Right lobe of liver (tissue), 6 donors: ENCODE data around the gene ADAMTS20. TPM values are rescaled to one million over a fixed set of nuclear protein-coding genes. Genes with fewer than 3 reads are reported as not detected.

Experiments
- ATAC-seq, 4 donors: fragments of 200-7000 bp; cut with Tn5 transposase; one replicate each; pipeline ENCODE4 v1.9.1; 2020; ENCODE audit warnings: mild to moderate bottlenecking in 4 of 4, moderate library complexity in 4 of 4
- DNase-seq, 3 donors: peaks; one replicate each; pipeline ENCODE4 v3.0.0-alpha.2; 2020
- H3K27ac ChIP-seq, 3 donors: fragments of 200-600 bp; one replicate each; pipeline ENCODE4 v1.8.0; 2022
- H3K27me3 ChIP-seq, 2 donors: fragments of 200-600 bp; one replicate each; pipeline ENCODE4 v1.8.0; 2022
- H3K36me3 ChIP-seq, 4 donors: fragments of 200-600 bp; sonication (generic) in 1 of 4; one replicate each; pipeline versions ENCODE4 v1.5.1 to v1.8.0; 2017 to 2022; ENCODE audit warnings: control low read depth in 1 of 4
- H3K4me1 ChIP-seq, 4 donors: fragments of 200-600 bp; sonication (generic) in 1 of 4; one replicate each; pipeline versions ENCODE4 v1.5.1 to v1.8.0; 2017 to 2022; ENCODE audit warnings: control low read depth in 1 of 4
- H3K4me3 ChIP-seq, 3 donors: fragments of 200-600 bp; one replicate each; pipeline ENCODE4 v1.8.0; 2022
- H3K9me3 ChIP-seq, 4 donors: fragments of 200-600 bp; sonication (generic) in 1 of 4; one replicate each; pipeline versions ENCODE4 v1.5.1 to v1.8.0; 2017 to 2022; ENCODE audit warnings: control low read depth in 1 of 4
- POLR2A ChIP-seq: fragments of 450-650 bp; IDR thresholded peaks from one replicate; pipeline ENCODE4 v1.6.1; 2017; ENCODE audit warnings: antibody characterized with exemption, mild to moderate bottlenecking
- WGBS: methylation state at CpG from one replicate; pipeline ENCODE4 v1.1.6; 2018; ENCODE audit warnings: low coverage, low lambda C conversion rate; ENCODE audit not compliant: insufficient coverage; ENCODE audit errors: missing lambda C conversion rate; 5-methylcytosine and 5-hydroxymethylcytosine counted together
- intact Hi-C, 2 donors: fragments of 100-400 bp; cut with DNase I; formaldehyde crosslinking; loops; one replicate each; pipeline versions ENCODE4 v1.11.2 to v1.14.1; 2022
- total RNA-seq, 6 experiments: library from RNA; depleted of rRNA in 2 of 6; stranded (reverse); fragments of >200 nt in 2 of 6; fragmentation: NEBNext Ultra II Directional in 3 of 6; extraction: Animal tissue kit (Norgen Biotek cat#: 25700) in 3 of 6; gene quantifications; one replicate each; pipeline versions ENCODE4 v1.1.0 to v1.2.4, GENCODE V29; 2016 to 2023
- TF ChIP-seq, protein P1 (sequence below), 4 donors: fragments of 200-600 bp in 3 of 4; fragments of 450-650 bp in 1 of 4; IDR thresholded peaks; one replicate each; pipeline versions ENCODE4 v1.5.1 to v1.8.0; 2016 to 2022; ENCODE audit warnings: antibody characterized with exemption in 4 of 4, mild to moderate bottlenecking in 2 of 4
- donor health status: DM: no; HTN: yes; CAD: no.
- donor health status: DM: no; HTN: no; CAD: no.
- donor health status: DM: no; HTN: no; CAD: no.
- donor health status: DM: no; HTN: yes; CAD: no.
- donor health status: DM: no; HTN: yes; CAD: no.

The ADAMTS20 gene
- total RNA-seq, 6 experiments from 2014 or later: not detected

DNA sequence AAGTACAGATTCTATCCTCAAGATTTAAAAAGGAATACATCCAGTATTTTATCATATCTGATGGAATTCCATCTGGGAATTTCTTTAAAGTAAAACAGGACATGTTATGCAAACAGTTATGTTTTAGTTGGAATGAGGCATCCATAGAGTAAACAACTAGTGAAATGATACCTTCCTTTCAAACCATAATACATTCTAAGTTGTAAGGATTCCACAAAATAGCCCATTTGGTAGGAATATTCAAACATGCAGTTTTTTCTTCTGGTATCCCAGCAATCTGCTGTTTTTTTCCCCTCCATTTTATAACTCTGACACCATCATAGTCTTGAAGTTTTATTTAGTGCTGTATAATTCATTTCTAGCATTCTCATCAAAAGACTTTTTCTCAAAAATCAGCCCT lies 149.6 kb downstream of the ADAMTS20 start:
- Histone ChIP-seq H3K36me3 (no peaks in the 10 kb centered on the region), H3K4me3 (no peak overlapping the region), H3K4me1 (no peaks in the 10 kb centered on the region), H3K27ac (no peak overlapping the region), H3K9me3 (no peaks in the 10 kb centered on the region), H3K27me3 (no peaks in the 10 kb centered on the region)
- DNase-seq (no peak), ATAC-seq (no peak)
- intact Hi-C loops: no loop called here
- TF ChIP-seq, protein P1, sequence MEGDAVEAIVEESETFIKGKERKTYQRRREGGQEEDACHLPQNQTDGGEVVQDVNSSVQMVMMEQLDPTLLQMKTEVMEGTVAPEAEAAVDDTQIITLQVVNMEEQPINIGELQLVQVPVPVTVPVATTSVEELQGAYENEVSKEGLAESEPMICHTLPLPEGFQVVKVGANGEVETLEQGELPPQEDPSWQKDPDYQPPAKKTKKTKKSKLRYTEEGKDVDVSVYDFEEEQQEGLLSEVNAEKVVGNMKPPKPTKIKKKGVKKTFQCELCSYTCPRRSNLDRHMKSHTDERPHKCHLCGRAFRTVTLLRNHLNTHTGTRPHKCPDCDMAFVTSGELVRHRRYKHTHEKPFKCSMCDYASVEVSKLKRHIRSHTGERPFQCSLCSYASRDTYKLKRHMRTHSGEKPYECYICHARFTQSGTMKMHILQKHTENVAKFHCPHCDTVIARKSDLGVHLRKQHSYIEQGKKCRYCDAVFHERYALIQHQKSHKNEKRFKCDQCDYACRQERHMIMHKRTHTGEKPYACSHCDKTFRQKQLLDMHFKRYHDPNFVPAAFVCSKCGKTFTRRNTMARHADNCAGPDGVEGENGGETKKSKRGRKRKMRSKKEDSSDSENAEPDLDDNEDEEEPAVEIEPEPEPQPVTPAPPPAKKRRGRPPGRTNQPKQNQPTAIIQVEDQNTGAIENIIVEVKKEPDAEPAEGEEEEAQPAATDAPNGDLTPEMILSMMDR (IDR thresholded peaks at IDR 0.05): no peak
- no peak for TF ChIP-seq POLR2A

DNA sequence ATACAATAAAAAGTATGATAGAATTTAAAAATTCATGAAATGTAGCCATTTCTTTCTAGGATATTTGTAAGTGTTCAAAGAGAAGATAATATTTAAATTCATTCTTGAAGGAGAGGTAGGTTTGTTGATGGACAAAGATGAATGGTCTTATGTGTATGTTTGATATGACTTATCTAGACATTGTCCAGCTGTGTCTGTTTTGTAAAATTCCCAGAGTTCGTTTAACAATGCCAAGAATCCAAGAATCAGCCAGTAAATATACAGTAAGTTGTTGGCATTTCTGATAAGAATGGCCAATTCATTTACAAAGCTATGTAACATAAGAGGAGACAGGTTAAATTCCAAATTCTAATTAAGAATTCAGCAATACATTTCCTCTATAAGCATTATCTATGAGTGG lies 150.9 kb downstream of the ADAMTS20 start:
- WGBS: 12% methylated on average over 1 of the region's 1 CpG
- intact Hi-C loops: no loop called here

DNA sequence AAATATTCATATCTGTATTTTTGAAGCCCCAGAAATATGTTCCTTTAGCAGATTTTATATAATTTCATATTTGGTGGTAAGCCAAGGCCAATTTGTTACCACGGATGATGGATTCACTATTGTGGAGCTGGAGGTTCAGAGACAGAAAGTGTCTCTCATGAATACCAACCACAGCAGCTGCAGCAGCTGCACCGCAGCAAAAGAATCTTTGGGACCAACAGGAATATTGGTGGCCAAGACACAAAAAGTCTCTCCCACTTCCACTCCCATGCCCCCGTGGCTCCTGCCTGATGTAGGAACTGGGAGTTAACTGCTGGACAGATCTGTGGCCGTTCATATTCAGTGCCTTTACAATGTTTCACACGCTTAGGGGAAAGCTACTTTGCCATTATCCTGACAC lies 155.3 kb downstream of the ADAMTS20 start:
- DNase-seq (no peak), ATAC-seq (no peak)
- Histone ChIP-seq H3K4me1 (no peaks in the 10 kb centered on the region), H3K4me3 (no peak overlapping the region), H3K9me3 (no peaks in the 10 kb centered on the region), H3K27me3 (no peaks in the 10 kb centered on the region), H3K27ac (no peak overlapping the region), H3K36me3 (no peaks in the 10 kb centered on the region)
- WGBS: 57% methylated on average over 5 of the region's 5 CpGs
- intact Hi-C loops: no loop called here
- no peak for TF ChIP-seq POLR2A
- TF ChIP-seq, protein P1 (IDR thresholded peaks at IDR 0.05): no peak

More for the DNA sequence above, 150.9 kb downstream of the ADAMTS20 start:
- Histone ChIP-seq H3K4me3 (no peak overlapping the region), H3K4me1 (no peaks in the 10 kb centered on the region), H3K27ac (no peak overlapping the region), H3K27me3 (no peaks in the 10 kb centered on the region), H3K36me3 (no peaks in the 10 kb centered on the region), H3K9me3 (no peaks in the 10 kb centered on the region)
- ATAC-seq (no peak), DNase-seq (no peak)
- TF ChIP-seq POLR2A: no peak

DNA sequence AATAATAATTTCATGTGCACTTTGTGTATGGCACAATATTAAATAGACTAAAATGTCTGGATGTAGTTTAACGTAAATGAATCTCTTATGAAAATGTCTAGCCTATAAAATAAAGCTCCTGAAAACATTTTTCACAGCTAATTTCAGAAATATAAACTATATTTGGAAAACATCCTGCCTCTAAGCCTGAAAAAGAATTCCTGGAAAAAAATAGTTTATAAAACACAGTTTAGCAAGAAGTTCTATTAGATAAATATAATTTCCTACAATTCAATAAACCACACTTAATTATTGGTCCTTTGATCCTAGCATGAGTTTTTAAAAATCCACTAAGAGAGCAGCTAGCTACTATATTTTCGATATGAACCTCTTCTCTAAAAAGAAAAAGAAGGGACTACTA lies 159.9 kb downstream of the ADAMTS20 start:
- ATAC-seq: no peak
- intact Hi-C loops: no loop called here
- no peaks in the 10 kb centered on the region for H3K36me3 ChIP-seq

DNA sequence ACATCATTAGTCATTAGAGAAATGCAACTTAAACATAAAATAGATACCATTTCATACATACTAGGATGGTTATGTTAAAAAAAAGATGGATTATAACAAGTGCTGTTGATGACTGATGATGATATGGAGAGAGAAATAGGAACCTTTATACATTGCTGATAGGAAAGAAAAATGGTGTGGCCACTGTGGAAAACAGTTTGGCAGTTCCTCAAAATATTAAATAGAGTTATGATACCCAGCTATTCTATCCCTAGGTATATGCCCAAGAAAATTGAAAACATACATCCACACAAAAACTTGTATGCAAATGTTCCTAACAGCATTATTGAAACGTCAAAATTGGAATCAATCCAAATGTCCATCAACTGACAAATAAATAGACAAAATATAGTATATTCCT lies 170.1 kb downstream of the ADAMTS20 start:
- Histone ChIP-seq H3K9me3 (no peaks in the 10 kb centered on the region), H3K36me3 (no peaks in the 10 kb centered on the region), H3K27ac (no peak overlapping the region), H3K4me3 (no peak overlapping the region), H3K4me1 (no peaks in the 10 kb centered on the region), H3K27me3 (no peaks in the 10 kb centered on the region)
- DNase-seq (no peak), ATAC-seq (no peak)
- intact Hi-C loops: no loop called here
- TF ChIP-seq, protein P1 (IDR thresholded peaks at IDR 0.05): no peak
- TF ChIP-seq POLR2A: no peak
- 20% methylated on average over 1 of the region's 1 CpG for WGBS

More for the DNA sequence above, 159.9 kb downstream of the ADAMTS20 start:
- no peak overlapping the region for H3K4me3 ChIP-seq
- H3K27me3 ChIP-seq: no peaks in the 10 kb centered on the region
- H3K9me3 ChIP-seq: no peaks in the 10 kb centered on the region
- DNase-seq: no peak
- H3K4me1 ChIP-seq: no peaks in the 10 kb centered on the region
- WGBS: 49% methylated on average over 2 of the region's 2 CpGs
- H3K27ac ChIP-seq: no peak overlapping the region
- TF ChIP-seq POLR2A: no peak
- TF ChIP-seq, protein P1 (IDR thresholded peaks at IDR 0.05): no peak
